Activated CD8-positive, alpha-beta memory T cell treated with anti-CD3 and anti-CD28 coated beads for 36 hours (primary cell): ENCODE measurements around the gene DDO. TPM values are rescaled to one million over a fixed set of nuclear protein-coding genes. Genes with fewer than 3 reads are reported as not detected.

Source experiments
- CTCF ChIA-PET: fragments of 350-600 bp; sonication (Branson Sonifier 250); formaldehyde crosslinking; loops from one replicate; lab custom pipeline; 2021; ENCODE audit warnings: antibody characterized with exemption; lab: Charles Lee
- POLR2A ChIA-PET: fragments of 350-600 bp; sonication (Branson Sonifier 250); formaldehyde crosslinking; loops from one replicate; lab custom pipeline; 2021; ENCODE audit warnings: antibody characterized with exemption; lab: Charles Lee
- total RNA-seq, 2 experiments: library from RNA; stranded (reverse); gene quantifications; one replicate each; pipeline ENCODE4 v1.2.3, GENCODE V29; 2021

DDO gene
- total RNA-seq, 2 experiments from 2014 or later, result not detected

DNA sequence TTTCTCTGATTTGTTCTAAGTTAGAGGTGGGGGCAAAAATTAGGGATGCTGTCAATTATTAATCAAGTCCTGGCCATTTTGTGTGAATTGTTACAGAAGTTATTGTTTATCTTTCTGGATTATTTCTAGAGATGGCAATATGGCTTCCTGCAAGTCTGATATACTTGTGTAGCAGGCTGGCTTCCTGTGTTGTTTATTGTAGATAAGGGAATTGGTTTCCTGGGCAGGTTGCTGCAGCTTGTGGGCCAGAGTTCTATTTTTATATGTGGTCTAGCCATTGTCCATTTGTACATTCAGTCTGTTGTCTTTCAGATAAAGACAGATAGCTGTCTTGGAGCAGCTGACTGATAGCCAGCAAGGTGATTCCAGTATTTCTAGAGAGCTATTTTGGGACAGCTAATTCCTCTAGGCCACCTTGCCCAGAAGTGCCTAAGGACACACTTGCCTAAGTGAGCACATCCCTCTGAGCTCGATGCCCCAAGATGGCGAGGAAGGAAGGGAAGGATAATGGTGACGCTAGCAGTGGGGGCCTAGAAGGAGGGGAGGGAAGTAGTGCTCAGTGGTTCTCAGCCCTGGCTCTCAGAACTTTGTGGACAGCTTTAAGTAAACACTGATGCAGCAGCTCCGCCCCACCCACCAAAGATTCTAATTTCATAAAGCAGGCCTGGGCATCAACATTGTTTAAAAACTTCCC, 25.5 kb downstream of the DDO start:
- CTCF ChIA-PET, result interaction anchor here (0.9 to 3.6 kb wide), 4 partner anchors 14 to 685 kb away, joined by 3 to 21 read pairs (median 4); no protein-coding TSS in a partner anchor
- POLR2A ChIA-PET, result no interaction called here

GRCh38 chr6:110387986-110388385, 27.4 kb downstream of the DDO start:
- POLR2A ChIA-PET, result interaction anchor here (0.5 kb wide), 1 partner anchor 520 kb away, joined by 4 read pairs; no protein-coding TSS in a partner anchor
- CTCF ChIA-PET, result interaction anchor here (1.7 kb wide), 1 partner anchor 349 kb away, joined by 4 read pairs; no protein-coding TSS in a partner anchor

DNA sequence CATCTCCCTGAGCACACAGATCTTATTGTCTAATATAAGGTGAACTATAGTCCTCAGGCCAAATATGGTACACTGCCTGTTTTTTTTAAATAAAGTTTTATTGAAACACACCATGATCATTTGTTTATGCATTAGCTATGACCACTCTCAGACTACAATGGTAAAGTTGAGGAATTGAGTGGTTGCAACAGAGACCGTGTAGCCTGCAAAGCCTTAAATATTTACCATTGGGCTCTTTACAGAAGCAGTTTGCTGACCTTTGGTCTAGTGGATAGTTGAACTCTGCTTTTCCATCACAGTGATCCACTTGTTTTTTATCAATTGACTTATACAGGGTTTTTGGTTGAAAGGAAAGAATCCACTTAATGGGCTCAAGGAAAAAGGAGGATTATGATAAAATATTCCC, 29.9 kb downstream of the DDO start:
- POLR2A ChIA-PET, result no interaction called here
- CTCF ChIA-PET, result no interaction called here

DNA sequence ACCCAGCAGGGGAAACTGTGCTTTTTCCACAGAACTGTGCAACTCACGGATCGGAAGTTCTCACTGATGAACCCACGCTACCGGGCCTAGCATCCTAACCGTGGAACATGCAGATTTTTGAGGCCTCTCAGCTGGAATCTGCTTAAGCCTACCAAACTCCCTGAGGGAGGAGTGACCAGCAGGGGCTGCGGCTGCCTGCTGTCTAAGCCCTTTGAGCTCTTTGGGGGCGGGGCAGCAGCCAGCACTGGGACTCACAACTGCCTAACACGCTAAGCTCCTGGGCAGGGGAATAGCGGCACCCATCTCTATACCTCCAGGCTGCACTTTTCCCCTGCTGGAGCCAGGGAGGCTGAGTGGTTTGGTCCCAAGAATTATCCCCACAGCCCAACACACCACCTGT, 36.8 kb downstream of the DDO start:
- ChIA-PET POLR2A (no interaction called here), CTCF (no interaction called here)

DNA sequence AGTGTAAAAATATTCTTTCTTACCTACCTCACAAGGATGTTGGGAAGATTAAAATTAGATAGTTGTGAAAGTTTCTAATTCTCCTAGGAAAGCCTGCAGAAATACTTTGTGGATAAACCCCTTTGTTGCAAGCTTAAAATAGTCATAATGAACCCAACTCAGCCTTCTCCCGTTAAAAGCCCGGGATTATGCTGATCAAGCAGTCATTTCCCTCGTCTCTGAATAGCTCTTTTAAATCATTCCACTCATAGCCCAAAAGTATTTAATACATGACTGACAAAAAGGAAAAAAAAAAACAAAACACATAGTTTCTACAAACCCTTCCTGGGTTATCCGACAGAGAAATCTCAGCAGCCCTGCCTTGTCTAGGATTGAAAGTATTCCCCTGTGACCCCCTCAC, 46.3 kb downstream of the DDO start:
- ChIA-PET POLR2A (no interaction called here), CTCF (no interaction called here)

DNA sequence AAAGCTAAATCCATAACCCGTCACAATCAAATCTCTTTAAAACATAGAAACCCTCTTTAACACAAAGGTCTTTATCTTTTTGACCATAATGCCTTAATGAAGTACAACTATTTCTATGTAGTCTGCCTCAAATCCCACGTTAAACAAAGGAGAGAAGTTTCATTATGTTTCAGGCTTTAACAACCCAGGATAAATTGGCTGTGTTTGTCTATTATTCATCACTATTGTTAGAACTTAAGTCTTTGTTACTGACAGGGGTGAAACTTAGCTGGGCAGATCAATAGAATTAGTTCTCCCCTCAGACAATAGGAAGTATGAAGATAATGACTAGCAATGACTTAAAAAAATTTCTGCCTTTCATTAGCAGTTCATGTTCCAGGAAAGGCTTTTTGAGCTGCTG, 47.1 kb downstream of the DDO start:
- ChIA-PET POLR2A (no interaction called here), CTCF (no interaction called here)

DNA sequence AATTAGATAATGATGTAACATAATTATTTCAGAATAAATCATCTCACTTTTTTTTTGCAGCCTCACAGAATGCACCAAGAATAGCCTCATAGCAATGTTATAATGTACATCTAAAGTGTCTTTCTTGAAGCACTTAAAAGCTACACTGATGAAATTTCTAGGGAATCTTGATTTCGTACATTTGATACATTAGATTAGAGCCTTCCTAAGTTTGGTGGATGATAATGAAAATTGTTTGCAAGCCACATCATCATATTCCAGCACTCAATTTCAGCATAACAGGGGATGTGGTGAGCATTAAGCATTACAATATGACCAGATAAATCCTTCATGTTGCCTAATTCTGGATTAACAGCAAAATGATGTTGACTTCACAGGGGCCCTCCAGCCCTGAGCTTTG, 47.5 kb downstream of the DDO start:
- POLR2A ChIA-PET, result no interaction called here
- CTCF ChIA-PET, result no interaction called here

DNA sequence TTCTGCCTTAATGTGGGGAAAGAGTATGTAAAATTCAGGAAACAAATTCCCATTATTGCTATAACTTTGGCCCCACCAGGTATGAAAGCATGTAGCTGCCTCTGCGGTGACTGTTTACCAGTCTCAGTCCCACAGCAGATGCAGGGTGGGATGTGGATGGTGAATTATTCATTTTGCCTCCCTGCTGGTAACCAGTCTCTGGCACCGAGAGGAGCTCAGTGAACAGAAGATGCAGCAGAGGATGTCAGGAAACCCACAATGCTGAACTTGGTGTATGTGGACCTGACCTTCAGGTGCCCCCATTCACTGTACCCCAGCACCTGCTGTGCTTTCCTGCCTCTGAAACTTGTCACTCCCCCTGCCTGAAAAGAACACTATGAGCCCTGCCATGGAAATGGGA, 48.4 kb downstream of the DDO start:
- ChIA-PET POLR2A (no interaction called here), CTCF (no interaction called here)

DNA sequence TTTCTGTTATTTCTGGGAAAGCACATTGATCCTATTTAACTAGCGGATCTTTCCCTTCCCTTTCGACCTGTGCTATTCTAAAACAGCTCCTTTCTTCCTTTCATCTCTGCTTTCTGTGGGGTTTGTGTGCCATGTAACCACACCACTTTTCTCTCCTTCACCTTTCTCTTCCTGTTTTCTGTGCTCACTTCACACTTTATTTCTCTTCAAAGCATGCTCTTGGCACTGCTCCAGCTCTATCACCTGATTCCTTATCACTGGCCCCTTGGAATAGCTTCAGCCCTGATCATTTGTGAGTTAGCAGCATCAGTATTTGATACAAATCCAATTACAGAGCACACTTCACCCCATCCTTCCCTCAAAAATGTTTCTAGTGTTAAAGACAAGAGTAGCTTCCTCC, 49.1 kb downstream of the DDO start:
- ChIA-PET POLR2A (no interaction called here), CTCF (interaction anchor here (1.3 kb wide), 1 partner anchor 327 kb away, joined by 4 read pairs; no protein-coding TSS in a partner anchor)

GRCh38 chr6:110364364-110365105, 50.8 kb downstream of the DDO start:
- ChIA-PET CTCF (no interaction called here), POLR2A (no interaction called here)

- POLR2A ChIA-PET, result no interaction called here
These were observed 51.6 kb downstream of the DDO start for GRCh38 chr6:110363748-110364147.

GRCh38 chr6:110360676-110361075, 54.7 kb downstream of the DDO start:
- CTCF ChIA-PET, result no interaction called here
- POLR2A ChIA-PET, result no interaction called here

More at GRCh38 chr6:110363748-110364147, 51.6 kb downstream of the DDO start:
- CTCF ChIA-PET, result no interaction called here

GRCh38 chr6:110359556-110359955, 55.8 kb downstream of the DDO start:
- ChIA-PET CTCF (no interaction called here), POLR2A (no interaction called here)

DNA sequence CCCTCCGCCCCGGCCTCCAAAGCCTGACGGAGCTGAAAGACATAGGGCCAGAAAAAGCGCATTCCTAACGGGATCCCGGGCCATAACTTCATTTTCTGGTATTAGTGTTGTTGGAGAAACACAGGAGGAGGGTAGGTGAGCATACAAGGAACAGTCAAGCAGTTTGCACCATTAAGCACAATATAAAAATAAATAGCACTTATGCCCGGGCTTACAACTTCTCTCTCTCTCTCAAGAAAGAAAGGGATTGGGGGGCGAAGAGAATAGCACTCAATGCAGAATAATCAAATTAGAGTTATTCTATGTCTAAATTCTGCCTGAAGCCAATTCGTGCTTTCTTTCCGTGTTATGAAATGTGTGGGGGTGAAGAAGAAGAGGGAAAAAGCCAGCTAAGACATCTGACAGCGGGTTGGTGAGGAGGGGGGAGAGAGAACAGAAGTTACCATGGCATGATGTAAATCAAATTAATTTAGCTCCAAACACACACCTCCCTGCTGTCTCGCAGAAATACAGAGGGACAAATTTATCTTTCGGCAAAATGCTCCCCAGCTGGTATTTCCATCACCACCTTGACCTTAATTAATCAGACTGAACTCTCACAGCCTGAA, 56.7 kb downstream of the DDO start:
- CTCF ChIA-PET, result no interaction called here

GRCh38 chr6:110357664-110358552, 57.5 kb downstream of the DDO start, which contains the start of gene METTL24:
Gene METTL24, minus strand, starts transcription at chr6:110358349. Its CDS starts 77 bp downstream, at chr6:110358272.
- ChIA-PET POLR2A (no interaction called here), CTCF (no interaction called here)

More for the DNA sequence above, 56.7 kb downstream of the DDO start:
- POLR2A ChIA-PET, result no interaction called here

DNA sequence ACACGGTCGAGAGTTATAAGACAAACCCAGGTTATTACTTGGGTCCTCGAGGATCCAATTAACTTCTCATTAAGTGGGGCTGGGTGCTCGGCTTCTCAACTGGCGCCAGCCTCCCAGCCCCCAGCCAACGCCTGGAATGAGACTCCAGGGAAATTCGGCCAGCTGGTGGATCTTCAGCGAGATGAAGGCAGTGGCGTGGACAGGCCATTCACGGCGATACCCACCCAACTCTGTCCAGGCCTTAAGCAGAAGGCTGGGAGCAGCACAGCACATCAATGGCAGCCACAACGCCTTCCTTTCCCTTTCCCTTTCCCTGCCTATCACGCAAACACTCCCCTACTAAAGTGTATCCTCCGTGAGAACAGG, 58.1 kb downstream of the DDO start:
- ChIA-PET POLR2A (no interaction called here), CTCF (no interaction called here)

- ChIA-PET CTCF (no interaction called here), POLR2A (no interaction called here)
These were observed 58.6 kb downstream of the DDO start for GRCh38 chr6:110356778-110357177.

DNA sequence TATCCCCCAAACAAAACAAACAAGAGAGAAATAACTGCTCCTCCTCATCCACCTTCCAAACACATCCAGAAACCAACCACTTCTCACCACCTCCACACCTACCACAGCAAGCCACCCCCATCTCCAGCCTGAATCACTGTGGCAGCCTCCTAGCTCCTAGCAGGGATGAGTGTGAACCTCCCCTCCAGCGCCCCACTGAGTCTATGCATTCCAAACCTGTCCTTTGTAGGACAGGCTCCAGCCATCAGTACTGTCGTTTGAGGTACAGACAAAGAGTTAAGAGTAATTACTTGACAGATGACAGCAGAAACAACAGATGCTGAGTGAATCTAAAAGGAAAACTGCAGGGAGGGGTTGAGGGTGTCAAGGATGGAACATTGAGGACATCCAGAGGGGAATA, 59.6 kb downstream of the DDO start:
- POLR2A ChIA-PET, result no interaction called here
- CTCF ChIA-PET, result no interaction called here

- ChIA-PET POLR2A (no interaction called here), CTCF (no interaction called here)
These were observed 60.4 kb downstream of the DDO start for GRCh38 chr6:110355022-110355421.
